Hippocampal formation (tissue), 2 donors: Measurements from ENCODE around the gene IP6K2.

ENCODE experiments used
- DNase-seq, 2 donors: peaks; one replicate each; lab custom pipeline; 2025; lab: John Stamatoyannopoulos, UW

The IP6K2 gene

DNA sequence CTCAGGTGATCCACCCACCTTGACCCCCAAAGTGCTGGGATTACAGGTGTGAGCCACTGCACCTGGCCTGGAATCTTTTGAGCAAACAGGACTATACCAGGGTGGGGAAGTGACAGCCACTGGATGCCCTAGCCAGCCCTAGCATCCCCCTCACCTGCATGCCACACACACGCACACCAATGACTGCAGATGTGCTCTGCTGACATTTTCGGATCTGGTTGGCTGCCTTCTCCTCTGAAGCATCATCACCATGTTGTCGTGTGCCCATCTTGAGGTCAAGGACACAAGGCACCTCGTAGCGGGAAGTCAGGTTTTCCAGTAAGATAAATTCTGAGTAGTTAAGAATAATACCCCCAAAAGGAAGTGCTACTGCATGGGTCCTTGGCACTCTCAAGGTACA lies 27.6 kb downstream of the IP6K2 start:
- no peak for DNase-seq

DNA sequence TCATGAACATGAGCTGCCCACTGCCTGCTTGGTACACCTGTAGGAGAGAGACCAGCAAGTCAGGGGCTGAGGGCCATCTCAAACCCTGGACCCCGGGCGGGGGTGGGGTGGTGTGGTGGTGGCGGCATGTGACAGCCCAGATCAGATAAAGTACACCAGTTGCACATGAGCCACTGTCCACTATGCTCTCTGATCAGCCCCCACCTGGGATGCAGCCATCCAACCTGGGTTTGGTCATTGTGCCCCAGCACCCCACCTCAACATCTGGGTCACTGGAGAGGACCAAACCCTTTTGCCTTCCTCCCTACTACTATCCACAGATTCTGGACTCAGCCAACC lies 28.3 kb downstream of the IP6K2 start:
- no peak for DNase-seq

DNA sequence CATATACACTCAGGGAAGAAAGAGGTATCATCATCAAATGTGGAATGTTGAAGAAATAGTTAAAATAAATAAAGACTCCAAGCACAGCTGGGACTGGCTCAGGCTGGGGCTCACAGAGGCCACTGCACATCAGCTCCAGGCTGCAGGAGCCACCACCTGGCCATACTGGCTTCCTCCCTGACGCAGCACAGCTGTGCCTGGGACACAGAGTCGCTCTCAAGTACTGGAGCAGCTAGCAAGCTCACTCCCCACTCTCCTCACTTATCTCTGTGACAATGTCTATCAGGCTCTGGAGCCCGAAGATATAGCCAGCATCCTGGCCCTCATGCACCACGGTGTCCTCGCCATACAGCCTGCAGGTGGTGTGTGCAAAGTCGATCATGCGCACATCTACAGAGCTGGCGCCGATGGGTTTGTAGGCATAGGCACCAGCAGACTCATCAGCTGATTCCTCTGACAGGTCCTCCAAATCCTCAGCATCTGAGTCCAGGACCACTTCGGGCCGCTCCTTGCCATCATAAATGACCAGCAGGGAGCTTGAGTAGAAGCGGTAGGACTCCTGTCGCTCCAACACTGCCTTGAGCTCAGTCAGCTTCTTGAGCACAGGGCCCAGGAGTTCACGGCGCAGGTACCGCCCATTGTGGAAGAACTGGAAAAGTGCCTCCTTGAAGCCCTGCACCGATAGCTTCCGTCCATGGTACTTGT lies 28.8 kb downstream of the IP6K2 start:
- no peak for DNase-seq

DNA sequence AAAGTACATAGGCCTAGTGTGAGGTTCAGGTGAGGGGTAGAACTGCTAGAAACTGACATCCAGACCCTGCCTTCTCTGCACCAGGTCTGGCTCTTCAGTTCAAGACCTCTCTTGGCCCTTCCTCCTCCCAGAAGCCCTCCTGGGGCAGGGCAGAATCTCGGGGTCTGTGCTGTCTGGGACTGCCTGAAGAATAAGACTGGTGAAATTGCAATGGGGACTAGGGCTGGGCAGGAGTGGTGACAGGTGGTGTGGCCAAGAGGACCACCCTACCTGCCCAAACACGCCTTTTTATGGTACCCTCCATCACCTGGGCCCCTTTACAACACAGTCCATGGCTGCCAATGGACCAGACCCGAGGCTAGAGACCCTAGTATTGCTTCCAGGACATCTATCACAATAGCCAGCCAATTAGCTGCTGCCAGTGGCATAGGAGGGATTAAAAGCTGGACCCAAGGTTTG lies 29.8 kb downstream of the IP6K2 start:
- DNase-seq: no peak

- no peak for DNase-seq
These were observed 30.3 kb downstream of the IP6K2 start for GRCh38 chr3:48686538-48687219.

- peak; percentile 71 to 74 for DNase-seq
These were observed 31.2 kb downstream of the IP6K2 start, which contains the start of gene NCKIPSD for GRCh38 chr3:48685603-48686511. NCKIPSD (minus strand) TSS chr3:48685915; CDS start chr3:48685807, 108 bp downstream.

GRCh38 chr3:48685293-48685602 lies 31.8 kb downstream of the IP6K2 start:
- DNase-seq: no peak

DNA sequence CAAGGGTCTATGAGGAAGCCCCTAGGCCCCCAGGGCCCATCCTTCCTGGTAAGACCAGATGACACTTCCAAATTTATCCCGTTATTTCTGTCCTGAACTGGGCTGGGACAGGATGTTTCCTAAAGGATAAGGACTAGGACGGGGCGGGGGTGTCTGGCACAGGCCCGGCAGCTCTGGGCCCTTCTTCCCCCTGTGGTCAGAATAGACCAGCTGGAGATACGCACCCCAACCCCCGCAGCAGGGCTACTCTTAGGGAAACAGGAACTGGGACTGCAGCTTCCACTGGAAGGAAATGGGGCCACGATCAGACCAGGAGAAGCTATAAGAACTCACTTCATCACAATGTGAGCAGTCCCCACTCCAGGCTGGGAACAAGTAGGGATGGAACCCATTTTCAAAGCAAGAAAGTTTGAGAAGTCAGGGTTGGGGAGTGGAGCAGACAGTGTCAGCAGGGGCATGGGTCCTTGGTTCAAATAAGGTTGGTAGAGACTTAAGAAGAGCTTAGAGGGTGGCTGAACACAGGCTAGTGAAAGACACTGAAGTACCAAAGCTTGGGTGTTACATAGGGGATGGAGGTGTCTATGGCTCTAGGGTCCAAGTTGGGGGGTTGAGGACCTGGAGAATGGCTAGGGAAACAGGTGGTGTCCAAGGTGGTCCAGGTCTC lies 32.4 kb downstream of the IP6K2 start:
- no peak for DNase-seq

- no peak for DNase-seq
These were observed 33.0 kb downstream of the IP6K2 start for GRCh38 chr3:48684054-48684349.

DNA sequence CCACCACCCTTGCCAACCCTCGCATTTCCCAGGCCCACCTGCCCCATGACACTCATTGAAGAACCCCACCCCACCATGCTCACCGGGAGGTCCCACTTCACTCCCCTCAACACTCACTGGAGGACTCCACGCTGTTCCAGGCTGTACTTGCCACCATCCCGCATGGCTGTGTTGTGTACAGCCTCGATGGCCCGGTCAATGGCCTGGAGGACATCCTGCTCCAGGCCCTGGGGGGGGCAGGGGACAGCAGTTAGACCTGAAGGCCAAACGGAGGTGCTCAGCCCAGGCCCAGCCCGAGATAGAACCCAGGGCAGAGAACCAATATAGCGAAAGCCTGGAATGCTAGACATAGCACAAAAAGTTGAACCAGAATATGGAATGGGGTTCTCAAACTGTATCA lies 34.2 kb downstream of the IP6K2 start:
- DNase-seq: no peak

GRCh38 chr3:48681974-48682610 lies 34.9 kb downstream of the IP6K2 start:
- DNase-seq: no peak

DNA sequence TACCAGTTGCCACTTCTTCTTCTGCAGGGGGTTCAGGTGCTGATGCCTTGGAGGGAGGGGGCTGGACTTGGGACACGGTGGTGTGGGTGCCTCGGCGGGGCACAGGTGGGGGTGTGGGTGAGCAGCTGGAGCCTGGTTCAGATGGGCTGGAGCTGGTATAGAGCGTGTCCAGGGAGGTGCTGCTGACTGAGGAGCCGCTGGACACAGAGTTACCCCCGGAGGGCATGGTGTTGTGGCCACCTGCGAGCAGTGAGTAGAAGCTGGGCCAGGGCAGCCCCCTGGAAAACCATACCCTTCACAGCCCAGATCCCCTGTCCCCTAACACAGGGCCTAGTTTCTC lies 35.5 kb downstream of the IP6K2 start:
- no peak for DNase-seq

- DNase-seq: no peak
These were observed 36.0 kb downstream of the IP6K2 start for GRCh38 chr3:48680811-48681540.

DNA sequence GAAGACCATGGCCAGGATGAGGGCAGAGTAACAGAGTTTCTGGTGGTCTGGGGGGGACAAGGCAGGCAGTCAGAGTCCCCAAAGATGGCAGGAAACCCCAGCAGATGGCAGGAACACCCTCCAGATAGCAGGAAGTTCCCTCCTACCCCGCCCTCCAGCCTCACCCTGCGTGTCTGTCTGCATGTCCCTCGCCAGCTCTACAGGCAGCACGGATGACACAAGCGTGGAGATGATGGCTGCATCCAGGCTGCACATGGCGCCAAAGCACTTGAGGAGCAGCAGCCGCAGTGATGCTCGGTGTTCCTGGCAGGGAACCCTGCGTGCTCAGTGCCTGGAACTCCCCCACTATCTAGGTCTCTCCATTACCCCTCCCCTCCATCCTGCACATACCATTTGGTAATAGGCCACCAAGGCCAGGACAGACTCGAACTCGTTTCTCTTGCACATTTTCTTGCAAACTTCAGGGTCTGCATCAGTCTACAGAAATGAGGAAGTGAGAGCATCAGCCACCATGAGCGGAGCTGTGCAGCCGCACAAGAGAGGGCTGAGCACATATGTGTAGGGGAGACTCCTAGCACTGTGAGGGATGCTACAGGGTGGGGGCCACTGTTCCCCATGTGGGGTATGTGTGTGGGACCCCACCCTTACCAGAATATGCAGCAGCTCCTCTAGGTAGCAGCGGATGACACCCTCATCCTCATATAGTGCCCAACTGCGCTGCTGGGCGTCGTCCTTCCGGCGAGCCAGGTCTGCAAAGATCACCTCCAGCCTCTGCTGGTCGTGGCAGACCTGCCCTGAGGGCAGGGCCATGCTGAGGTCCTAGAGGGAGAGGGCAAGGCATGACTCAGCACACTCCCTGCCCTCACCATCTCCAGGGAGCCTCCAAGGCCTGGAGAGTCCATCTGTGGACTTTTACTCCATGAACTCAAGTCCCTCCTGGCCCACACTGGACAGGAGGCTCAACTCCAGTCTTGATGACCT lies 37.3 kb downstream of the IP6K2 start:
- DNase-seq: no peak

- no peak for DNase-seq
These were observed 38.2 kb downstream of the IP6K2 start for GRCh38 chr3:48678566-48679380.

DNA sequence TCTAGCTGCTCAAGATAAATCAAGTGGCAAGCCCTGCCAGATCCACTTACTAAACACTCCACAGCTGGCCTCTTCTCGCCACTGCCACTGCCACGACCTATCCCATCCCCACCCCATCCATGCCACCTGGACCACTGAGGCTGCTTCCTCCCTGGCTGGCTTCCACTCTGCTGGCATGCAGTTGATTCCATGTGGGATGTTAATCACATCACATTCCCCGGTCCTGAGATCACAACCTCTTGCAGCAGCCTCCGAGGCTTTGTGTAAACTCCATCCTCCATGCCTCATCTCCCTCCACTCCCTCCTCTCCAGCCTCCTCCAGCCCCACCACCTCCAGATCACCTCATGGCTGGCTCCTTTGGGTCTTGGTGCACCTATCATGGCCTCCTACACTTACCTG lies 39.0 kb downstream of the IP6K2 start:
- no peak for DNase-seq

DNA sequence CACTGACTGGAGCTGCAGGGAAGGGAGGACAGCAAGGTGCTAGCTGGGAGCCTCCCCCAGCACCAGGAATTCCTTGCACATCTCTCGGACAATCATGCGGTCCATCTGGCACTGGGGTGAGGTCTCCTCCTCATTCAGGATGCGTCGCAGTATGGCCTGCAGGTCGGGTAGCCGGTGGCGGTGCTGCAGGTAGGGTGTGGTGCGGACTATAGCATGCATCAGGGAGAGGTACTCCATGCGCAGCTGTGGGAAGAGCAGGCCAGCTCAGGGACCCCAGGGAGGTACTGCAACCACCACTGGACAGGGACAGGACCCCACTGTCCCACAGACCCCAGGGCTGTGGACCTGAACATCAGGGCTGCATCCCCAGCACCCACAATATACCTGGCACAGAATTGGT lies 42.5 kb downstream of the IP6K2 start:
- DNase-seq: no peak

- DNase-seq: no peak
These were observed 44.5 kb downstream of the IP6K2 start for GRCh38 chr3:48672522-48672921.

- no peak for DNase-seq
These were observed 52.1 kb downstream of the IP6K2 start for GRCh38 chr3:48664929-48665328.
